Kidney (tissue), 14 donors: Measurements from ENCODE around the gene RAB13. TPM values are rescaled to one million over a fixed set of nuclear protein-coding genes. Genes with fewer than 3 reads are reported as not detected.
A peak's percentile ranks its signal among the peaks of the same experiment; 100 is the strongest.
"Not testable (repeated sequence)": the region's sequence is repeated elsewhere in the genome, so short reads cannot be mapped to it uniquely, and the experiment has no call there.

Experiments
- DNase-seq, 5 donors: peaks; one replicate each; pipeline ENCODE4 v3.0.0-alpha.2; 2013 to 2020
- FAIRE-seq: peaks from 2 replicates; lab custom pipeline; 2012; peaks lifted over from hg19 to GRCh38; lab: Jason Lieb, UNC
- H3K27ac ChIP-seq, 2 donors: one replicate each; pipeline ENCODE4 v1.7.0; 2013; ENCODE audit warnings: low read depth in 2 of 2, low read length in 2 of 2, inconsistent platforms in 1 of 2
- H3K27me3 ChIP-seq: one replicate; pipeline ENCODE4 v1.7.1; 2013; ENCODE audit warnings: low read length, inconsistent platforms; ENCODE audit not compliant: control insufficient read depth, insufficient read depth
- H3K36me3 ChIP-seq, 3 donors: one replicate each; pipeline versions ENCODE4 v1.7.0 to v1.7.1; 2013; ENCODE audit warnings: low read length in 3 of 3, control low read depth in 1 of 3, inconsistent platforms in 1 of 3; ENCODE audit not compliant: insufficient read depth in 3 of 3, control insufficient read depth in 2 of 3
- H3K4me1 ChIP-seq, 3 donors: one replicate each; pipeline versions ENCODE4 v1.7.0 to v1.7.1; 2013; ENCODE audit warnings: low read length in 3 of 3, inconsistent platforms in 1 of 3, low read depth in 1 of 3; ENCODE audit not compliant: control insufficient read depth in 2 of 3, insufficient read depth in 2 of 3
- H3K4me3 ChIP-seq, 3 donors: one replicate each; pipeline versions ENCODE4 v1.7.0 to v1.8.1; 2013; ENCODE audit warnings: low read length in 3 of 3, control low read depth in 1 of 3, inconsistent platforms in 1 of 3
- H3K9ac ChIP-seq, 3 donors: one replicate each; pipeline versions ENCODE4 v1.7.0 to v1.7.1; 2013; ENCODE audit warnings: low read length in 3 of 3, control low read depth in 1 of 3, inconsistent platforms in 1 of 3
- H3K9me3 ChIP-seq, 3 donors: one replicate each; pipeline versions ENCODE4 v1.7.0 to v1.7.1; 2013; ENCODE audit warnings: low read length in 3 of 3, control low read depth in 1 of 3, inconsistent platforms in 1 of 3; ENCODE audit not compliant: control insufficient read depth in 2 of 3, insufficient read depth in 1 of 3
- intact Hi-C: fragments of 100-400 bp; cut with DNase I; formaldehyde crosslinking; loops from one replicate; pipeline ENCODE4 v1.11.1; 2022
- polyA plus RNA-seq: library from polyadenylated mRNA; stranded (reverse); fragments of 350-450 nt; fragmentation: Illumina TruSeq; extraction: RNeasy Lipid Tissue Mini Kit (QIAGEN cat#74804); gene quantifications from one replicate; pipeline ENCODE4 v1.2.3, GENCODE V29; 2014; ENCODE audit warnings: low read depth, low replicate concordance; ENCODE audit not compliant: insufficient read depth
- total RNA-seq: library from RNA; stranded (reverse); fragmentation: NEBNext Ultra II Directional; extraction: Animal tissue kit (Norgen Biotek cat#: 25700); gene quantifications from one replicate; pipeline ENCODE4 v1.2.1, GENCODE V29; 2021
- TF ChIP-seq, protein P1 (sequence below): IDR thresholded peaks from 3 replicates; pipeline ENCODE4 v1.5.1; 2012; ENCODE audit warnings: mild to moderate bottlenecking, moderate library complexity, borderline replicate concordance; ENCODE audit not compliant: insufficient read depth; ENCODE audit errors: extremely low read depth
- donor health status: control.
- donor health status: control.
- donor health status: control.
- donor health status: control.
- donor health status: control.
- donor health status: DM: yes; HTN: yes; CAD: no.
- donor health status: Normal renal cell carcinoma (clear cell type).

The RAB13 gene
- total and polyA plus RNA-seq, 2 donors from 2014 or later = 142 to 226 TPM

DNA sequence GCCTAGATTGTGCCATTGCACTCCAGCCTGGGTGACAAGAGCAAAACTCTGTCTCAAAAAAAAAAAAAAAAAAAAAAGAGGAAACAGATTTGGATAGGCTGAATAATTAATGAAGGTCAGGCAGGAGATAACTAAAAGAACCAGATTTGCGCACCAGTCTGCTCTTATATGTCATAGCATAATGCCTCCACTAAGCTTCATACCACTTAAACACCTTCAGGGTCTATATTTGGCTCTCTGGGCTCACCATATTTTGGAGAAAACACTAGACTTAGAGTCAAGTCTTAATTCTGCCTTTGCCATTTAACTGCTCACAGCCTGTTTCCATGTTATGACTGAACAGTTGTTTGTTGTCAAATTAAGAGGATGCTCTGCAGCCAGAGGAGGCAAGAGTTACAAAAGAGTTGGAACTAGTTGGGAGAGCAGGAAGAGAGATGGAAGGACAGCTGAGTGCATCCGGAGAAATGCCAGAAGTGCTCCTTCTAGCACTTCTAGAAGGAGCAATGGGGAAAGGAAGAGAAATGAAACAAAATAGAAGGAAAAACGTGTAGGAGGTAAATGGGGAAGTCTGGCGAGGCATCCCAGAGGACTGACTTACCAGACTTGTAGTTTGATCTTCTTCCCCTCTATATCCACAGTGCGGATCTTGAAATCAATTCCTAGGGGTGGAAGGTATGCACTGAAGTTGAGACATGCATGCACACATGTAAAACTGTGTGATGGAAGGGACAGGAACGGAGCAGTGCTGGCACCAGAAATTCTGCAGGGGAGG, 1.8 kb downstream of the RAB13 start:
- no peak overlapping the region for H3K27ac ChIP-seq
- FAIRE-seq = no peak

DNA sequence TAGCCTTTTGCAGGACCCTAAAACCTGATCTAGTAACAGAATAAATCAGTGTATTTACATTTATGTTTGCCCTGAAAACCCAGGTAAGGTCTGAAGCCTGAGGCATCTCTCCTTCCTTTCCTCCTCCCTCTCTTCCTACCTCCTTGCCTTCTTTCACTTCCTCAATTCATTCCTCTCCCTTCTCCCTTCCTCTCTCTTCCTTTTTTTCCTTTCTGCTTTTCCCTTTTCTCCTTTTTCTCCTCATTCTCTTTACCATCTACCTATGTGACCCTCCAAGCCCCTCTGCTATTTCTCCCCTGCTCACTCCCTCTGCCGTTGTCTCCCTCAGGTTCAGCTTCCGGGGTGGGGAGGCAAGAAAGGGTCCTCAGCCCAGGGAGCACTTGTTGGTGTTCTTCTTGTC, 4.4 kb downstream of the RAB13 start:
- H3K9me3 ChIP-seq, H3K4me3 ChIP-seq, H3K27ac ChIP-seq, H3K27me3 ChIP-seq, H3K9ac ChIP-seq, H3K36me3 ChIP-seq, DNase-seq, FAIRE-seq: not testable (repeated sequence)
- H3K4me1 ChIP-seq = peaks cover 0 to 19% (median 4%) of the 10 kb centered on the region in 3 donors
- intact Hi-C loops = loop anchor here (10.0 kb wide), 1 partner anchor 187 kb away; no protein-coding TSS in a partner anchor

More for the DNA sequence above, 1.8 kb downstream of the RAB13 start:
- TF ChIP-seq, protein P1, sequence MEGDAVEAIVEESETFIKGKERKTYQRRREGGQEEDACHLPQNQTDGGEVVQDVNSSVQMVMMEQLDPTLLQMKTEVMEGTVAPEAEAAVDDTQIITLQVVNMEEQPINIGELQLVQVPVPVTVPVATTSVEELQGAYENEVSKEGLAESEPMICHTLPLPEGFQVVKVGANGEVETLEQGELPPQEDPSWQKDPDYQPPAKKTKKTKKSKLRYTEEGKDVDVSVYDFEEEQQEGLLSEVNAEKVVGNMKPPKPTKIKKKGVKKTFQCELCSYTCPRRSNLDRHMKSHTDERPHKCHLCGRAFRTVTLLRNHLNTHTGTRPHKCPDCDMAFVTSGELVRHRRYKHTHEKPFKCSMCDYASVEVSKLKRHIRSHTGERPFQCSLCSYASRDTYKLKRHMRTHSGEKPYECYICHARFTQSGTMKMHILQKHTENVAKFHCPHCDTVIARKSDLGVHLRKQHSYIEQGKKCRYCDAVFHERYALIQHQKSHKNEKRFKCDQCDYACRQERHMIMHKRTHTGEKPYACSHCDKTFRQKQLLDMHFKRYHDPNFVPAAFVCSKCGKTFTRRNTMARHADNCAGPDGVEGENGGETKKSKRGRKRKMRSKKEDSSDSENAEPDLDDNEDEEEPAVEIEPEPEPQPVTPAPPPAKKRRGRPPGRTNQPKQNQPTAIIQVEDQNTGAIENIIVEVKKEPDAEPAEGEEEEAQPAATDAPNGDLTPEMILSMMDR = no peak
- H3K27me3 ChIP-seq = no peaks in the 10 kb centered on the region
- intact Hi-C loops = loop anchor here (10.0 kb wide), 1 partner anchor 190 kb away; no protein-coding TSS in a partner anchor
- H3K4me3 ChIP-seq = peak overlapping the region in 2 of 3 donors; percentile 13 to 17
- peaks cover 0 to 15% (median 6%) of the 10 kb centered on the region in 3 donors for H3K4me1 ChIP-seq
- no peak overlapping the region for H3K9ac ChIP-seq
- H3K9me3 ChIP-seq = no peaks in the 10 kb centered on the region
- H3K36me3 ChIP-seq = no peaks in the 10 kb centered on the region
- peak in 2 of 5 donors; percentile 31 to 73 for DNase-seq

DNA sequence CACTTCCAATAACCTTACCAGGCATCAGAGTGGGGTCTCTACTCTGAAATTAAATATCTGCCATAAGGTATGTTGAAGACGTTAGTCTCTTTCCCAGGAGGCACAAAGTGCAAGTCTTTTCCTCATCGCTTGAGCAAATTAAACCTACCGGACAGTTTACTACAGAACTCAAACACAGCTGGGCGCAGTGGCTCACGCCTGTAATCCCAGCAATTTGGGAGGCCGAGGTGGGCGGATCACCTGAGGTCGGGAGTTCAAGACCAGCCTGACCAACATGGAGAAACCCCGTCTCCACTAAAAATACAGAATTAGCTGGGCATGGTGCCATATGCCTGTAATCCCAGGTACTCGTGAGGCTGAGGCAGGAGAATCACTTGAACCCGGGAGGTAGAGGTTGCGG, 7.0 kb downstream of the RAB13 start:
- DNase-seq, intact Hi-C loops, FAIRE-seq, H3K4me1 ChIP-seq, H3K9me3 ChIP-seq, H3K27ac ChIP-seq, H3K27me3 ChIP-seq, H3K4me3 ChIP-seq, H3K9ac ChIP-seq, H3K36me3 ChIP-seq: not testable (repeated sequence)

DNA sequence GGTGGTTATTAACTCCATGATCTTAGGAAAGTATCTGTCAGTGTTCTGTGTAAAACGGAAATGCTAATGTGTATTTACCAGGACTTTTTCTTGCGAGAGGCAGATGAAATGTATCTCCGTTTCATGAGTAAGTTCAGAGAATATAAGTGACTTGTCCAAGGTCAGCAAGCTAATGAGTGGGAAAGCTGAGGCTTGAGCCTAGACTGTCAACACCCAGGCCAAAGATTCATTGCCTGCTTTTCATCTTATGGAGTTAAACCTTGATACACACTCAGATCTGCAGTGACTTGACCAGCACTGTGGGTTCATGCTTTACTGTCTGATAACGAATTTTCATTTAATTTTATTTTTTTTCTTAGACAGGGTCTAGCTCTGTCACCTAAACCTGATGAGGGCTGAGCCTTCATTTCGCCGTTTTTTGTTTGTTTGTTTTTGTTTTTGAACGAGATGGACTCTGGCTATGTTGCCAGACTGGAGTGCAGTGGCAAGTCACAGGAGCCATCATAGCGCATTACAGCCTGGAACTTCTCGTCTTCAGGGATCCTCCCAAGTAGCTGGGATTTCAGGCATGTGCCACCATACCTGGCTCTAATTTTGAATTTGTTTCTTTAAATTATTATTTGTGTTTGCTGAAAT, 7.7 kb downstream of the RAB13 start:
- no peak for DNase-seq
- Histone ChIP-seq H3K27ac (peak overlapping the region; percentile 83 to 92), H3K27me3 (no peaks in the 10 kb centered on the region), H3K36me3 (peaks cover 2 to 8% (median 4%) of the 10 kb centered on the region in 3 donors), H3K4me1 (peaks cover 0 to 8% (median 0%) of the 10 kb centered on the region in 3 donors), H3K9ac (peak overlapping the region in 2 of 3 donors; percentile 42 to 95), H3K4me3 (peak overlapping the region; percentile 64 to 92 (median 91)), H3K9me3 (no peaks in the 10 kb centered on the region)
- intact Hi-C loops = no loop called here
- TF ChIP-seq, protein P1 = no peak
- FAIRE-seq = no peak
